T-helper 17 cell (primary cell): ENCODE measurements around the gene TUBGCP4. TPM values are rescaled to one million over a fixed set of nuclear protein-coding genes. Genes with fewer than 3 reads are reported as not detected.
A peak's percentile ranks its signal among the peaks of the same experiment; 100 is the strongest.
"Not testable (repeated sequence)": the region's sequence is repeated elsewhere in the genome, so short reads cannot be mapped to it uniquely, and the experiment has no call there.

Experiments used
- ATAC-seq: fragments of 150-1000 bp; cut with Tn5 transposase; 2 replicates; pipeline ENCODE4 v1.10.0; 2021; ENCODE audit warnings: mild to moderate bottlenecking, moderate library complexity
- DNase-seq, 3 donors: peaks; one replicate each; pipeline versions ENCODE4 v3.0.0 to v3.0.0-alpha.2; 2020 to 2021
- H3K9me3 ChIP-seq: one replicate; pipeline ENCODE4 v1.7.0; 2013; ENCODE audit warnings: low read length, mild to moderate bottlenecking; ENCODE audit not compliant: control insufficient read depth, poor library complexity, severe bottlenecking
- H3K27ac Mint-ChIP-seq: one replicate; pipeline ENCODE4 v1.8.0; 2022; ENCODE audit warnings: mild to moderate bottlenecking, moderate library complexity, mixed read lengths
- H3K27me3 Mint-ChIP-seq: one replicate; pipeline ENCODE4 v1.8.0; 2022; ENCODE audit warnings: mixed read lengths
- H3K36me3 Mint-ChIP-seq: one replicate; pipeline ENCODE4 v1.8.0; 2022; ENCODE audit warnings: low read depth, mixed read lengths
- H3K4me1 Mint-ChIP-seq: one replicate; pipeline ENCODE4 v1.8.0; 2022; ENCODE audit warnings: mild to moderate bottlenecking, mixed read lengths
- H3K4me3 Mint-ChIP-seq: one replicate; pipeline ENCODE4 v1.8.0; 2022; ENCODE audit warnings: mild to moderate bottlenecking, moderate library complexity, mixed read lengths
- total RNA-seq, 4 donors: library from RNA in 2 of 4; stranded (reverse) in 2 of 4; gene quantifications; one replicate each; pipeline ENCODE4 v1.2.3 and lab custom pipeline; 2022 to 2026

Gene TUBGCP4
- total RNA-seq, 2 donors from 2014 or later, result 11.0 to 13.1 TPM

GRCh38 chr15:43370310-43370974 is 459 bp upstream of the TUBGCP4 start:
- DNase-seq, result no peak
- H3K36me3 Mint-ChIP-seq, result peaks cover 5% of the 10 kb centered on the region

DNA sequence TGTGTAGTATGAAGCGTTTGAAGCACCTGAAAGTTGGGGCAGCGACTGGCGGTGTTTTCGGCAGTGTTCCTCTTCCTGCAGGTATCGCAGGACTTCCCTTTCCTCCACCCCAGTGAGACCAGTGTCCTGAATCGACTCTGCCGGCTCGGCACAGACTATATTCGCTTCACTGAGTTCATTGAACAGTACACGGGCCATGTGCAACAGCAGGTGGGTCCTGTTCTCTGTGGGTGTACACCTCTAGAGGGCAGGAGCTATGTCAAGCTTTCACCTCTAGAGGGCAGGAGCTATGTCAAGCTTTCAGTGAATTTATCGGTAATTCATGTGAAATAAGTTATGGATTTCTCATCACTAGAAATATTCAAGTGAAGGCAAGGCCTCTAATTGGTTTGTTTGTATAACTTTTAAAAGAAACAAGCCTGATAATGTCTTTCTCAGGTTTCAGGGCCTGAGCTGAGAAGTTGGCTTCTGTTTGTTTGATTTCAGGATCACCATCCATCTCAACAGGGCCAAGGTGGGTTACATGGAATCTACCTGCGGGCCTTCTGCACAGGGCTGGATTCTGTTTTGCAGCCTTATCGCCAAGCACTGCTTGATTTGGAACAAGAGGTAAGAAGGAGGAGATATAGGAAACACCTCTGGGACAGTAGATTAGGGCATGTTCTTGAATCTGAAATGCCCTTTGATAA is 5.3 kb downstream of the TUBGCP4 start:
- Mint-ChIP-seq H3K36me3 (peaks cover 7% of the 10 kb centered on the region), H3K27me3 (no peaks in the 10 kb centered on the region)
- DNase-seq, result no peak

More at GRCh38 chr15:43370310-43370974, 459 bp upstream of the TUBGCP4 start:
- ATAC-seq, result peak; percentile 58
- Mint-ChIP-seq H3K27me3 (no peaks in the 10 kb centered on the region), H3K4me1 (peaks cover 39% of the 10 kb centered on the region), H3K27ac (peak overlapping the region; percentile 92), H3K4me3 (peak overlapping the region; percentile 94)
- no peaks in the 10 kb centered on the region for H3K9me3 ChIP-seq

DNA sequence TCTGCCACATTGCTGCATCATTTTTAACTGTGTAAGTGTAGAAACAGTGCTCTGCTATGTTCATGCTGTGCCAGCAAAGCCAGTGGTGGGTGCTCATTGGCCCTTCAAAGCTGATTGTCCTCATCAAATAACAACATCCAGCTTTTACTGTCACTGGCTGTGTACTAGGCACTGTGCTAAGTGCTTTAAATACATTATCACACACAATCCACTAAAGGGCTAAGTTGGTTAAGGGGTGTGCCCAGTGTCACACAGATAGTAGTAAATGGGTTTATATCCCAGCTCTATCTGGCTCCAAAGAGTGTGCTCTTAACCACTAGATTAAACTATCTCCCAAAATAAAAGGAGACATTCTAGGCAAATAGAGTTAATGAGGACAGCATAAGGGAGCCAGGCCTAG is 7.7 kb downstream of the TUBGCP4 start:
- H3K27ac Mint-ChIP-seq, result peak overlapping the region; percentile 62
- H3K9me3 ChIP-seq, result no peaks in the 10 kb centered on the region
- DNase-seq (no peak), ATAC-seq (no peak)
- no peak overlapping the region for H3K4me3 Mint-ChIP-seq
- peaks cover 15% of the 10 kb centered on the region for H3K4me1 Mint-ChIP-seq
- no peaks in the 10 kb centered on the region for H3K27me3 Mint-ChIP-seq
- peaks cover 7% of the 10 kb centered on the region for H3K36me3 Mint-ChIP-seq

More for the DNA sequence above, 5.3 kb downstream of the TUBGCP4 start:
- ATAC-seq, result peak; percentile 78
- Mint-ChIP-seq H3K27ac (no peak overlapping the region), H3K4me1 (peaks cover 29% of the 10 kb centered on the region), H3K4me3 (no peak overlapping the region)
- no peaks in the 10 kb centered on the region for H3K9me3 ChIP-seq

- DNase-seq (no peak), ATAC-seq (no peak)
- no peaks in the 10 kb centered on the region for H3K27me3 Mint-ChIP-seq
- no peak overlapping the region for H3K27ac Mint-ChIP-seq
- no peak overlapping the region for H3K4me3 Mint-ChIP-seq
- peaks cover 27% of the 10 kb centered on the region for H3K36me3 Mint-ChIP-seq
- H3K9me3 ChIP-seq, result no peaks in the 10 kb centered on the region
- peaks cover 10% of the 10 kb centered on the region for H3K4me1 Mint-ChIP-seq
Observed at GRCh38 chr15:43382310-43382709, 11.4 kb downstream of the TUBGCP4 start.

DNA sequence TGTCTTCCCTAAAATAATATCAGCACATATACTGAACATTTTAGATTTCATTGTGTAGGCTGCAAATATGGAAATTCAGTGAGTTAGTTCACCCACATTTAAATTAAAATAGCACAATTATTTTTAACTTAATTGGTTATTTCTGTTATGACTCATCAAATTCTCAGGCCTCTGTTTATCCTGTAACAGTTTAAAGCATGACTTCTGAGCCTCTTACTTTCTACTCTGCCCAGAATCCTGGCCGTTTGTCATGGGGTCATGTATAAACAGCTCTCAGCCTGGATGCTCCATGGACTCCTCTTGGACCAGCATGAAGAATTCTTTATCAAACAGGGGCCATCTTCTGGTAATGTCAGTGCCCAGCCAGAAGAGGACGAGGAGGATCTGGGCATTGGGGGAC is 12.2 kb downstream of the TUBGCP4 start:
- H3K9me3 ChIP-seq, result no peaks in the 10 kb centered on the region
- DNase-seq (no peak), ATAC-seq (no peak)
- Mint-ChIP-seq H3K27ac (no peak overlapping the region), H3K27me3 (no peaks in the 10 kb centered on the region), H3K4me3 (no peak overlapping the region), H3K4me1 (peaks cover 10% of the 10 kb centered on the region), H3K36me3 (peaks cover 22% of the 10 kb centered on the region)

DNA sequence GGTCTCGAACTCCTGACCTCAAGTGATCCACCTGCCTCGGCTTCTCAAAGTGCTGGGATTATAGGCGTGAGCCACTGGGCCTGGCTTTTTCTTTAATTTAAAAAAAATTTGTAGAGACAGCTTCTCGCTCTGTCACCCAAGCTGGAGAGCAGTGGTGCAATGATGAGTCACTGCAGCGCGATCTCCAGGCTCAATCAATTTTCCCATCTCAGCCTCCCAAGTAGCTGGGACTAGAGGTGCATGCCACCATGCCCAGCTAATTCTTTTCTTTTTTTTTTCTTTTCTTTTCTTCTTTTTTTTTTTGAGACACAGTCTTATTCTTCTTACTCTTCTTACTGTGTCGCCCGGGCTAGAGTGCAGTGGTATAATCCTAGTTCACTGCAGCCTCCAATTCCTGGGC is 19.8 kb downstream of the TUBGCP4 start:
- Mint-ChIP-seq H3K4me3 (no peak overlapping the region), H3K36me3 (peaks cover 13% of the 10 kb centered on the region), H3K4me1 (peaks cover 2% of the 10 kb centered on the region), H3K27ac (peak overlapping the region; percentile 74), H3K27me3 (no peaks in the 10 kb centered on the region)
- ATAC-seq (no peak), DNase-seq (no peak)
- no peaks in the 10 kb centered on the region for H3K9me3 ChIP-seq

DNA sequence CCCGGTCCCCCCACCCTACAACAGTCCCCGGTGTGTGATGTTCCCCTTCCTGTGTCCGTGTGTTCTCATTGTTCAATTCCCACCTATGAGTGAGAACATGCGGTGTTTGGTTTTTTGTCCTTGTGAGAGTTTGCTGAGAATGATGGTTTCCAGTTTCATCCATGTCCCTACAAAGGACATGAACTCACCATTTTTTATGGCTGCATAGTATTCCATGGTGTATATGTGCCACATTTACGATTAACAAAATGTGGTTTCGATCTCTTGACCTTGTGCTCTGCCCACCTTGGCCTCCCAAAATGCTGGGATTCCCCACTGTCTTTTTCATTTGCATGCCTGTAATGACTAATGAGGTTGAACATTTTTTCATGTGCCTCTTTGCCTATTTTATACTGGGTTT is 22.7 kb downstream of the TUBGCP4 start:
- not testable (repeated sequence) for DNase-seq, H3K4me3 Mint-ChIP-seq, H3K27me3 Mint-ChIP-seq, ATAC-seq, H3K4me1 Mint-ChIP-seq, H3K27ac Mint-ChIP-seq, H3K9me3 ChIP-seq
- H3K36me3 Mint-ChIP-seq, result peaks cover 17% of the 10 kb centered on the region

DNA sequence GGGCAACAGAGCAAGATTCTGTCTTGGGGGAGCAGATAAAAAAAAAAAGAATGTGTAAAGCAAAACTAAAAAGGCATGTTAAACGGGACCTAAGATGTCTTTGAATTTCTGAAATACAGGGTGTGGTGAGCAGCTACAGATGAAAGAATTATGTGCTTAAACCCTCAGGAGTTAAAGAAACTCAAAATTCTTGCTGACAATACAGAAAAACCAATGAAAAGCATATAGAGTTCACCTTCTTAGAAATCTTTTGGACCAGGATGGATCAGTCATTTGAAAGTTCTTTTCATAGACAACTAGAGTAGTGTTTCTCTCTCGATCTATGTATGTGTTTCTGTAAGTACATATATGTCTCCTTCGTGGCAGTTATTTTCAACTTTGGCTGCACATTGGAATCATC is 31.4 kb downstream of the TUBGCP4 start:
- Mint-ChIP-seq H3K4me3 (no peak overlapping the region), H3K27me3 (no peaks in the 10 kb centered on the region), H3K36me3 (peaks cover 6% of the 10 kb centered on the region), H3K4me1 (peaks cover 8% of the 10 kb centered on the region), H3K27ac (peak overlapping the region; percentile 49)
- no peaks in the 10 kb centered on the region for H3K9me3 ChIP-seq
- no peak for DNase-seq
- ATAC-seq, result no peak

DNA sequence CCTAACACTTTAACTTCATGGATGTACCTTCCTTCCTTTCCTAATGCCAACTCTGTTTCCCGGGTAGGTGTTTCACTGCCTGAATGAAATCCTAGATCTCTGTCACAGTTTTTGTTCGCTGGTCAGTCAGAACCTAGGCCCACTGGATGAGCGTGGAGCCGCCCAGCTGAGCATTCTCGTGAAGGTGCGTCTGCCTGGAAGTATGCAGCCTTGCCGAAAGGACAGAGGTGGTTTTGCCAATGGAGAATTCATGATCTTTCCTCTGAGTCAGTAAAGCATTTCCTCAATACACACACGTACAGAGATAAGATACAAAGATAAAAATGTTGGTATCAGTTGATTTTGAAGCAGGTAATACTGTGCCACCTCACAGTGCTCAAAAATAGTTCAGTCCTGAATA is 32.7 kb downstream of the TUBGCP4 start:
- peak overlapping the region; percentile 49 for H3K27ac Mint-ChIP-seq
- no peak overlapping the region for H3K4me3 Mint-ChIP-seq

DNA sequence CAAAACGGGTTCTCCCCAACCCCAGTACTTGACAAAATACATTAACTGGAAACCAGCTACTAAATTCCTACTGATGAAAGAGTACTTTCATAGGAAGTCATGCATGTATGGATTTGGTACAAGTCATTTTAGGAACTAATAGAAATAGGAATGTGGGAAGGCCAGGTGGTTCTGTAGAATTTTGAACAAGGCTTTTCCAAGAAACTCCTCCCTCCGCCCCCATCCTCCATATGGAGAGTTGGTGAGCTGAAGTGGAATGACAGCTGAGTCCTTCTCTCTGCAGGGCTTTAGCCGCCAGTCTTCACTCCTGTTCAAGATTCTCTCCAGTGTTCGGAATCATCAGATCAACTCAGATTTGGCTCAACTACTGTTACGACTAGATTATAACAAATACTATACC is 33.2 kb downstream of the TUBGCP4 start:
- peaks cover 4% of the 10 kb centered on the region for H3K36me3 Mint-ChIP-seq
- H3K9me3 ChIP-seq, result no peaks in the 10 kb centered on the region
- H3K27me3 Mint-ChIP-seq, result no peaks in the 10 kb centered on the region
- H3K4me3 Mint-ChIP-seq, result no peak overlapping the region
- ATAC-seq (no peak), DNase-seq (no peak)
- peak overlapping the region; percentile 49 for H3K27ac Mint-ChIP-seq
- peaks cover 8% of the 10 kb centered on the region for H3K4me1 Mint-ChIP-seq

More for the DNA sequence above, 32.7 kb downstream of the TUBGCP4 start:
- H3K27me3 Mint-ChIP-seq, result no peaks in the 10 kb centered on the region
- ATAC-seq (no peak), DNase-seq (no peak)
- H3K9me3 ChIP-seq, result no peaks in the 10 kb centered on the region
- peaks cover 3% of the 10 kb centered on the region for H3K36me3 Mint-ChIP-seq
- H3K4me1 Mint-ChIP-seq, result peaks cover 8% of the 10 kb centered on the region

- H3K27ac Mint-ChIP-seq, result no peak overlapping the region
- H3K9me3 ChIP-seq, result no peaks in the 10 kb centered on the region
- no peaks in the 10 kb centered on the region for H3K27me3 Mint-ChIP-seq
- DNase-seq (no peak), ATAC-seq (no peak)
- peaks cover 9% of the 10 kb centered on the region for H3K36me3 Mint-ChIP-seq
- peaks cover 14% of the 10 kb centered on the region for H3K4me1 Mint-ChIP-seq
- H3K4me3 Mint-ChIP-seq, result no peak overlapping the region
Observed at GRCh38 chr15:43406189-43406588, 35.3 kb downstream of the TUBGCP4 start.

DNA sequence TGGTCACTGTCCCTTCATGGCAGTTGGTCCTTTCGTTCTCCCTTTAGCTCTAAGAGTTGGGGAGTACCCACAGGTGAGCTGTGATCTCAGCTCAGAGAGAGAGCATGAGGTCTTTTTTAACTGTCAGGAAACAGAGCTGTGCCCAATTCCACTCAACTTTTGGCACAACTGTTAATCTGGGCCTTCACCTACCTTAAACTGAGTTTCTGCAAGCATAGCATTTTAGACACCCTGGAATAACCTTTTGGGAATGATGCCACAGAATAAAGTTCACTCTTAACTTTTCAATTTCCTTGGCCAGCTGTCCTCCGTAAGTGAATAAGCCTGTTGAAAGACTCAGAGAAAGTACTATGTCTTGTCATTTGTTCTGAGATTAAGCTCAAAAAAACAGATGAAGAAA is 35.9 kb downstream of the TUBGCP4 start:
- Mint-ChIP-seq H3K4me3 (no peak overlapping the region), H3K27me3 (no peaks in the 10 kb centered on the region), H3K4me1 (peaks cover 14% of the 10 kb centered on the region), H3K27ac (no peak overlapping the region), H3K36me3 (peaks cover 9% of the 10 kb centered on the region)
- DNase-seq, result no peak
- no peaks in the 10 kb centered on the region for H3K9me3 ChIP-seq
- no peak for ATAC-seq

- no peak for ATAC-seq
- no peak for DNase-seq
- H3K36me3 Mint-ChIP-seq, result peaks cover 12% of the 10 kb centered on the region
- no peak overlapping the region for H3K4me3 Mint-ChIP-seq
- no peak overlapping the region for H3K27ac Mint-ChIP-seq
- no peaks in the 10 kb centered on the region for H3K9me3 ChIP-seq
- no peaks in the 10 kb centered on the region for H3K27me3 Mint-ChIP-seq
- H3K4me1 Mint-ChIP-seq, result peaks cover 13% of the 10 kb centered on the region
Observed at GRCh38 chr15:43408789-43409188, 37.9 kb downstream of the TUBGCP4 start.
